Measurements from ENCODE around the gene ST14.

- TF ChIP-seq KLF16 (tag by site-specific recombination; IDR thresholded peaks at IDR 0.05) (no peak), TRIM28 (IDR thresholded peaks at IDR 0.05; ENCODE audit: borderline replicate concordance, low read length) (no peak), TCF7L2 (IDR thresholded peaks at IDR 0.05; ENCODE audit: borderline replicate concordance, low read depth, low read length) (no peak), ZFP41 (tag by site-specific recombination; IDR thresholded peaks at IDR 0.05; ENCODE audit: borderline replicate concordance) (no peak), ZNF549 (tag by site-specific recombination; IDR thresholded peaks at IDR 0.05) (no peak), ZFP69B (tag by site-specific recombination; IDR thresholded peaks at IDR 0.05) (no peak), ZNF626 (tag by site-specific recombination; IDR thresholded peaks at IDR 0.05) (no peak)
- TF ChIP-seq, protein P1, sequence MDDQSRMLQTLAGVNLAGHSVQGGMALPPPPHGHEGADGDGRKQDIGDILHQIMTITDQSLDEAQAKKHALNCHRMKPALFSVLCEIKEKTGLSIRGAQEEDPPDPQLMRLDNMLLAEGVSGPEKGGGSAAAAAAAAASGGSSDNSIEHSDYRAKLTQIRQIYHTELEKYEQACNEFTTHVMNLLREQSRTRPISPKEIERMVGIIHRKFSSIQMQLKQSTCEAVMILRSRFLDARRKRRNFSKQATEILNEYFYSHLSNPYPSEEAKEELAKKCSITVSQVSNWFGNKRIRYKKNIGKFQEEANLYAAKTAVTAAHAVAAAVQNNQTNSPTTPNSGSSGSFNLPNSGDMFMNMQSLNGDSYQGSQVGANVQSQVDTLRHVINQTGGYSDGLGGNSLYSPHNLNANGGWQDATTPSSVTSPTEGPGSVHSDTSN (CRISPR knock-in tag; IDR thresholded peaks at IDR 0.05) = no peak
- TF ChIP-seq, protein P2, sequence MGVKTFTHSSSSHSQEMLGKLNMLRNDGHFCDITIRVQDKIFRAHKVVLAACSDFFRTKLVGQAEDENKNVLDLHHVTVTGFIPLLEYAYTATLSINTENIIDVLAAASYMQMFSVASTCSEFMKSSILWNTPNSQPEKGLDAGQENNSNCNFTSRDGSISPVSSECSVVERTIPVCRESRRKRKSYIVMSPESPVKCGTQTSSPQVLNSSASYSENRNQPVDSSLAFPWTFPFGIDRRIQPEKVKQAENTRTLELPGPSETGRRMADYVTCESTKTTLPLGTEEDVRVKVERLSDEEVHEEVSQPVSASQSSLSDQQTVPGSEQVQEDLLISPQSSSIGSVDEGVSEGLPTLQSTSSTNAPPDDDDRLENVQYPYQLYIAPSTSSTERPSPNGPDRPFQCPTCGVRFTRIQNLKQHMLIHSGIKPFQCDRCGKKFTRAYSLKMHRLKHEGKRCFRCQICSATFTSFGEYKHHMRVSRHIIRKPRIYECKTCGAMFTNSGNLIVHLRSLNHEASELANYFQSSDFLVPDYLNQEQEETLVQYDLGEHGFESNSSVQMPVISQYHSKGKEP (tag by site-specific recombination; IDR thresholded peaks at IDR 0.05) = no peak
- TF ChIP-seq, protein P3, sequence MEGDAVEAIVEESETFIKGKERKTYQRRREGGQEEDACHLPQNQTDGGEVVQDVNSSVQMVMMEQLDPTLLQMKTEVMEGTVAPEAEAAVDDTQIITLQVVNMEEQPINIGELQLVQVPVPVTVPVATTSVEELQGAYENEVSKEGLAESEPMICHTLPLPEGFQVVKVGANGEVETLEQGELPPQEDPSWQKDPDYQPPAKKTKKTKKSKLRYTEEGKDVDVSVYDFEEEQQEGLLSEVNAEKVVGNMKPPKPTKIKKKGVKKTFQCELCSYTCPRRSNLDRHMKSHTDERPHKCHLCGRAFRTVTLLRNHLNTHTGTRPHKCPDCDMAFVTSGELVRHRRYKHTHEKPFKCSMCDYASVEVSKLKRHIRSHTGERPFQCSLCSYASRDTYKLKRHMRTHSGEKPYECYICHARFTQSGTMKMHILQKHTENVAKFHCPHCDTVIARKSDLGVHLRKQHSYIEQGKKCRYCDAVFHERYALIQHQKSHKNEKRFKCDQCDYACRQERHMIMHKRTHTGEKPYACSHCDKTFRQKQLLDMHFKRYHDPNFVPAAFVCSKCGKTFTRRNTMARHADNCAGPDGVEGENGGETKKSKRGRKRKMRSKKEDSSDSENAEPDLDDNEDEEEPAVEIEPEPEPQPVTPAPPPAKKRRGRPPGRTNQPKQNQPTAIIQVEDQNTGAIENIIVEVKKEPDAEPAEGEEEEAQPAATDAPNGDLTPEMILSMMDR (tag by site-specific recombination; IDR thresholded peaks at IDR 0.05) = no peak
These were observed 8.5 kb downstream of the ST14 start for GRCh38 chr11:130168105-130168504.
